Smooth muscle cell of the brain vasculature (primary cell): ENCODE results near the gene PDE7B.

Experiments used
- DNase-seq: peaks from one replicate; pipeline ENCODE4 v3.0.0-alpha.2; 2012; ENCODE audit warnings: low read depth, low spot score

Gene PDE7B

DNA sequence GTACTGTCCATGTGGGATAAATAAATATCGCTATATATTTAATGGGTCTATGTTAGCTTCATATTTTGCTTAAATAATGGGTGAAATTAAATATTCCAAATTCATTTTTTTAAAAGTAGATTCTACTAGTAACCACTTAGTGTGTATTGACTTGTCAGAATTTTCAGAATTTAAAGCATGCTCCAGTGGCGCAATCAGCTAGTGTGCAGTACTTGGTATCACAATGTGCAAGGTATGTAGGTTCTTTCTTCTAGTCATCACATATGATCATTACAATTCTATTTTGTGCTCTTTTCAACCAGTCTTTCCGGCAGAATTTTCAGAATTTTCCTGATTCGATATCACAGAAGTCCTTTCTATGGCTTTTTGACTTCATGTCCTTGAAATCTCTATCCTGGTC, 32.6 kb downstream of the PDE7B start:
- DNase-seq = no peak

DNA sequence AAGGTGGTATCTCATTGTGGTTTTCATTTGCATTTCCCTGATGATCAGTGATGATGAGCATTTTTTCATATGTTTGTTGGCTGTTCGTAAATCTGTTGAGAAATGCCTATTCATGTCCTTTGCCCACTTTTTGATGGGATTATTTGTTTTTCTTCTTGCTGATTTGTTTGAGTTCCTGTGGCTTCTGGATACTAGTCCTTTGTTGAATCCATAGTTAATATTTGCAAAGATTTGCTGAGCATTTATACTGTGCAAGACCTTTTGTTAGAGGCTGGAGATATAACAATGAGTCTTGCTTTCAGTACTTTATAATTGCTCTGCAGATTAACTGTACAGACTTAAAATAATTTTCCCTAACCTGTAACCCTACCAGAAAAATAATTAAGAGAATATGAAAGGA, 35.6 kb downstream of the PDE7B start:
- no peak for DNase-seq

DNA sequence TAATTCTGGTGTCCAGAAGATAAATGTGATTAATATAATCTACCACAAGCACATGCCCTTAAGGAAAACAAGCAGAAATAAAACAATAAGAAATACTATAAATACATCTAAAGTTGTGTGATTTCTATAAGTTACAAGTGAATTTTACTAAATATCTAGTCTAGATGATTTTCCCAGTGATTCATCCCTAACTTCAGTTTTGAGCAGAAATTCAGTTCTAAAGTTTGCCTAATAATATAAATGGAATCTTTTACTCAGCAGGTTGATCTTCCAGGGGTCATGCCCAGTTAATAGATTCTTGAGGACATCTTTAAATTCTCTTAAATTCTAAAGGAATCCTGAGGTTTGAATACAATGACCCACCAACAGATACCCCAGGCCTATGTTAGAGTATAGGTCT, 37.3 kb downstream of the PDE7B start:
- DNase-seq = no peak

DNA sequence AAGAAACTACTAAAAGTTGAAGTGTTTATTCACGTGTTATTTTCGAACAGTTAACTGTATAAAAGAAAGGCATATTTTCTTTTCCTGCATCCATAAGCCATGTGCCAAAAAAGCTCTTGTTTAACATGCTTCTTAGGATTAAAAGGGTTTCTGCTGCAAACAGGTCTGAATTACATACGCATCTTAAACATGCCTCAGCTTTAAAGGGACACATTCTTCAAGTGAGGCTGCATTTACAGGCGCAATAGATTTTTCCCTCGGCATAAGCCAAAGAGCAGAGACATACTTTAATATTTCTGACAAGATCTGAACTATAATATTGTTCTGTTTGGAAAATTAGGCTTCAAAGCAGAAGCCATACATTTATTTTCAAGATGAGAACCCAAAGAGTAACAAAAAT, 39.4 kb downstream of the PDE7B start:
- no peak for DNase-seq

DNA sequence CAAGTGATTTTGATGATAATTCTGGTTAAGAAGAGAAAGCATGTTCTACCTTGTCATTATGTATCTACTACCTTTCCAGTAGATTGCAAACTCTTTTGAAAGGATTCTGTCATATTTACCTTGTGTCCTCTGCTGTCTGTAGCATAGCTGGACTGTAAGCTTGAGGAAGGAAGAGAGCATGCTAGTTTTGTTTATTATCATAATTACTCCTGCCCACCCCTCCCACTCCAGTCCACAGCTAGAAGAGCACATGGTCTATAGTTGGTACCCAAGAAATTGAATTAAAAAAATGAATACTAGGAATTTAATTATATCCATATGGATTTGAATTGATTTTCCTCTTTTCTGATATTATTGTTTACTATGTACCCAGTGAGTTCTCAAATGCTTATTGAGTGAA, 40.2 kb downstream of the PDE7B start:
- no peak for DNase-seq

DNA sequence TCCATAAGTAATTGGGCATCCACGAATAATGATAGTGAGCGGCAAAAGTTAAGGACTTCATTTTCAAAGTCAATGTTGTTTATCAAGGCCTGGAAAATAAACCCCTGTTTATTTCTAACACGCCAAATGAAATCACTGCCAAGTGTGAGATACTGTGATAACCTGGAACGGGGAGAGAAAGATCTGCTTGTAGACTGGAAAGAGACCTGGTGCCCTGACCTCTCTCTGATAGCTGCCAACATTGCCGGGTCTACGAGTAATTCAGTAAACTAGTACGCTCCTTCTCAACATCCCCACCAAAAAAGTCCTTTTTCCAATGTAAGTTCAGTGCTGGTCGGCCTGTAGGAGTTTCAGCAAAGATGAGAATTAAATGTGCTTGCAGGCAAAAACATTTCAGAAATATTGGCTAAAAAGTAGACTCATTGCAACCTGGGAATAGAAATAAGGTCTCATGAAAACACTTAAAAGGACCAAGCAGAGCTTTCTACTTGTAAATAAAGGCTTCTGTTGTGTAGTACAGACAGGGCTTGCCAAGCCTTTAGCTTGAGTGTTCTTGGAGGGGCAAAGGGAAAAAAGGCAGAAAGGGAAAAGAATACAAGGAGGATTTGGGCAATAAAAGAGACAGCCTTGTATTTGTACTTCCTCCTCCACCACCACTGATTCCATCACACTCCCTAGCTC, 43.9 kb downstream of the PDE7B start:
- DNase-seq = no peak

DNA sequence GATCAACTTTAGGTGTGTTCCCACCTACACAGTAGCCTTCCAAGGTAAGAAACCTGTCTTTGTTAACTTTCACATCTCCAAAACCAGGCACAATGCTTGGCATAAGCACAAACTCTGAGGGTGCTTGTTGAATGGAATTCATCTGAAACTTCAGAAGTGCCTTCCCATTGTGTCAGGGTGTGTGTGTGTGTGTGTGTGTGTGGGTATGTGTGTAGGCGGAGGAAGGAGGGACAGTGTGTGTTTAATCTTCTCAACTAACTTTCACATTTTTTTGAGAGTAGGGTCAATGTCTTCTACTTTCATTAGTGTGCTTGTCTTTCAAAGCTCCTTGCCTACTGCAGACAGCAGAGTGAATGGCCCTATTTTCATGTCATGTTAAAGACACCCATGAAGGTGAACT, 45.6 kb downstream of the PDE7B start:
- no peak for DNase-seq

DNA sequence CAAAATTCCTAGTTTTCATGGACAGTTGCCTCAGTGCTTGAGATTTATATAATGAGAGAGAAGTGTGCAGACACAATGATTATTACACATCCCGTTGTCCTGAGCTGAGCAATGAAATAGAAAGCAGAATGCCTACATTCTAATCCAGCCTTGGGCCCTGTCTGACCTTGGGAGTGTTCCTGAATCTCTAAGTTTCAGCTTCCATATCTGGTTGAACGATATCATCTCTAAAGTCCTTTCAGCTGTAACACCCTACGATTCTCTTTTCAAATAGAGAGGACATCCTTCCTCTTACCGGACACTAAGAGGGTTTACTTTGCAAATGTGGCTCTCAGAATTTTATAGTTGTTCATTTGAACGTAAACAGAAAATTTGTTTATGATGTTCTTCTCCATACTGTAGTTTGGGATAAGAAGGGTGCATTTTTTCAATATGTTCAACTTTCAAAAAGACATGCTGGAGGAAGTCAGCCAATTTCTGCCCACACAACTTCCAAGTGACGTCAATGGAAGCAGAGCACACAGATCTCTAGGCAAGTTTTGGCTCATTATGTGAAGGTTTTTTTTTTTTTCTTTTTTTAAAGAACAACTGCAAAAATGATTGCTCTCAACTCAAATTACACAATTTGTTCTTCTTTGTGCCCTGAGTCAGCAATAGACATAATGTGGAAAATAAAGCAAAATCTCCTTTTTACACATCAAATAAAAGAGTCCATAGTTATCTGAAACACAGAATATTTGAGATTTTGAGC, 50.4 kb downstream of the PDE7B start:
- DNase-seq = peak; percentile 23

DNA sequence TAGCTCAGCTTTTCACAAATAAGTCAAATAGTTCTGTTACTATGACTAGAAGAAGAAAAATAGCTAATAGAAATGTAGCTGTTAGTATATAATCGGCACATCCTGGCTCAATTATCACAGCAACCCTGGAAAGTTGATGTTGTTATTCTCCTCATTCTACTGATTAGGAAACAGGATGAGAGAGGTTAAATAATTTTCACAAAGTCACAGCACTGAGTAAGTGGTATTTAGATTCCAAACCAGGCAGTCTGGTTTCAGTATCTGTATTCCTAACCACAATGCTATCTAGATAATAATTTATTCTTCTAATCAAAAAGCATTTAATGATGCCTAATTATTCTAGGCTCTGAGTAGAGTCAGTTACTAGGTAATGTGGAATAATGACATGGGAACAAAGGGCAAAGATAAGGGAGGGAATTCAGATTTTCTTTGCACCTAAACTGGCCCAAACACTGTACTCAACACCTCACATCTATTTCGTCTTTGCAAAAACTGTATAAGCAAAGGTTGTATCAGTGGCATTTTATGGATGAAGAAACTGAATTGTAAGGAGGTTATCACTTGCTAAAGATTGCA, 51.3 kb downstream of the PDE7B start:
- no peak for DNase-seq

DNA sequence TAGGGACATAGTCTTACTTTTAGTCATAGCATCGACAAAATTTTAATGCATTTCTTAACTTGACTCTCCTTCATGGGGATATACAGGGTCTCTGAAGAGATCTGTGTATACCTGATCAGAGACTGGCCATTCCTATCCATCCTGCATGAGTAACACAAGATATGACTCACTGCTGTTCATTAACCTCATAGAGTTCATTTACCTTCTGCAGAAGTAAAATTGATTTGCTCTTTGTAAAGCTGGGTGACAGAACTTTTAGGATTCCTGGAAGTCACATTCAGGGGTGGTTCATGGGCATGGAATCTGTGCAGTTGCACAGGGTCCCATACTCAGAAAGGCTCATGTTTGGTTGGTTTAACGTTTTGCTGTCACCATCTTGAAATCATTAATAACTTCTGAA, 53.2 kb downstream of the PDE7B start:
- no peak for DNase-seq

DNA sequence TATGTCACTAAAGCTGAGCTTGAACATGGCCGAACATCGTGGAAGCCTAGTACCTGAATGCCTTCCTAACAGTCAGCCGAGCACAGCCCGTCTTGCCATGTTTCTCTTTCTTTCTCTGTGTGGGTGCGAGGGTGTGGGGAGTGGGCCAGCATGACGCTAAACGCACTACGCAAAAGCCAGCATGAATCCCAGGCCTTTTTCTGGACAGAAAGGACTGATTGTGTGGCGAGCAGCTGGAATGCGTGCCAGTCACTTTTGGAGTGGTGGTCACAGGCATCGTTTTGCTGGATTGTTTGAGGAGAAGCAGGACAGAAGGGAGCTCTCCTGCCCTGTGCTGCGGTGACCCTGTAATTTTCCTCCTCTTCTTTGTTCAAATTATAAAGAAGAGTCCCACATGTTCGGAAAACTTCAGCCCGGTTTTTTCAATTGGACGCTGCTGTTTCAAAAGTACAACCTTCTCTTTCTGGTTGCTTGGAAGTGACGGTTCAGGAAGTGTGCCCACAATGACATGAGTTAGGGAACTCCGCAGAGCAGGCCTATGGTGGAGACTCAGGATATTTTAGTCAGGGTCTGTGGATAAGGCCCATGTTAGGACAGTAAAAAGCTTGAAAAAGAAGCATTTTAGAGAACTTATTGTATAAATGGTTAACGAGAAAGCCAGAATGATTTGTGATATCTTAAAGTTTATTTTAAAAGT, 54.3 kb downstream of the PDE7B start:
- no peak for DNase-seq

DNA sequence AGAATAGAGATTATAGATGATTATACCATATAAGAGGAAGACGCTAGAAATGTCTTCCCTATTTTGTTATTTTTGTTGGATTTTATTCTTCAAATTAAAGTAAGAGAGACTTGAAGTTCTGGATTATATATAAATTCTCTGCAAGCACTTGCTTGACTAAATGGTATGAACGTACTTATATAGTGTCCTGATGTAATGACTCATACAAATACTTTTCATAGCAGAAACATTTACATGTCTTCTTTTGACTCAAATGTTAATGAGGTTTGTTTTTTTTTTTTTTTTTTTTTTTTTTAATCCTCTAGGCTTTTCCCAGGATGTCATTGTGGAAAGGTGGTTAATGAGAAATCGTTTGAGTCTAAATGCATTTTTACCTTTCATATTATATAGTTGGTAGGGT, 55.0 kb downstream of the PDE7B start:
- no peak for DNase-seq

DNA sequence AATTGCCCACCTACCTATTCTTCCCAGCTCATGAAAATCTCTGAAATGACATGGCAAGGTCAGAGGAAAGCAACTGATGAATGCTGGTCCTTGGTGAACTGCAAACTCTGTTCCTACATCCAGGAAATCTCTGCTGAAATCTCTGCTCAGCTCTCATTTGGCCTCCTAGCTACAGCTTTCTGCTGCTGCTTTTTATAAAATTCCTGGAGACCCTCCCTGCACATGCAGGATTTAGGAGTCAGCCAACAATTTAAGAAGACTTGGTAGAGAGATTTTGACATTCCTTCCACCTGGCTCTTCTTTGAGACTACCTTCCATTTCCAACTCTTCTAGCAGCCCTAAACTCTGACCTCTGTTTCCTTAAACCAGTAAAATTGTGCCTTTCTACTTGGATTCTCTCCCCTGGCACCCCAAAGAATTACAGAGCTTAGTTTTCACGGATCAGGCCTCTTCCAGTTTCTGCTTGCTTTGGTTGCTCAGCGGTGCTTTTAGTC, 55.5 kb downstream of the PDE7B start:
- DNase-seq = no peak

DNA sequence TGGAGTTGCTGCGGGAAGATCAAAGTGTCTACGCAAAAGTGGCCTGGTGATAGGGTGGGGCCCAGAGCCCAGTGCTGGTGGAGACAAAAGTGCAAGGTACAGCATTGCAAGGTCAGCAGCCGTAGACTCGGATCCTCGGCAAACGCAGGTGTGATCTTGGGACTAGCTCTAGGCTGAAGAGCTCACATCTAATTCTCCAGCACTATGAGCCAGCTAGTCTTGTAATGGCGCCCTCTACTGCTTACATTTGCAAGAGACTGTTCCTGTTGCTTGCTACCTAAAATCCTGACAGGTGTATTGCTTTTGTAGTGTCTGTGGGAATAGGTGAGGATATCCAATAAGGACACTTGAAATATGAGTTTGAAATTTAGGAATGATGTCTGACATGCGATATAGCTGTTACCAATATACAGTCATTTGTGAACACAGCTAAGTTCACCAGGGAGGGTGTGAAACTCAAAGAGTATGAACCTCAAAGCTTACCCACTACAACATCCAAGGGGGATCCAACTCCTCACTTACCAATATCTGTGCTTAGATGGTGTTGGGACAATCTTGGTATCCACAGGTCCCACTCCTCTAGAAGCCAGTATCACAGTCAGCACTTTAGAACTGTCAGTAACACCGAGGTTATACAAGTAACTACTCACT, 58.4 kb downstream of the PDE7B start:
- no peak for DNase-seq

DNA sequence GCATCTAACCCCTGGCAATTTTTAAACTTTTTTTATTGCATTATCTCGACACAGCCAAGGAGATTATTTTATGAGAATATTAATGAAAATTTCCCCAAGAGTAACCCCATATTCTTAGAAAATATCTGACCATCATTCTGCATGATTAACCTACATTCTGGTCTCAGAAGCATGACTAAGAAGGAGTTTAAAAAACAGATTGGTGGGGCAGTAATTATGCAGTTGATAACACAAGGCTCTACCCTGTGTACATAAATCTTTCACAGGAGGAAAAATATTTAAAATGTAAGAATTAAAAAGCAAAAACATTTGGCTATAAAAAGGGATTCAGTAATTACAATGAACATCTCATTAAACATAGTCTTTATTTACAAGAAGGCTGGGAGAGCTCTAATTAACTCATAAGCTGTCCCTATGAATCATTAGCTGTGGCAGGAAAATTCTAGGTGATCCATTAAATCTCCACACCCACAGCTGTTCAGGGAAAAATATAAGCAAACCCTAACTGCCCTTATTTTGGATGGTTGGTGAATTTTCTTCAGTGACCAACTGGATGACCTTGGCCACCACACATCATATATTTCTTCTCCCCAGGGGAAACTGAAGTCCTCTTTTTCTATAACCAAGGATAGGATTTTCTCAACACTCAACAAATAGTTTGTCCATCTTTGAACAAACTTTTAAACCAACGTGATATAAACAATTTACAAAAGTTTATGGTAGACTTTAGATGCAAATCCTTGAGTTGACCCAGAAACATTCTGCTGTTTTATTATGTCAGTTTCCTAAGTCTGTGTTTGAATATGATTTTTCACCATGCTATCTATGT, 59.5 kb downstream of the PDE7B start:
- DNase-seq = no peak

DNA sequence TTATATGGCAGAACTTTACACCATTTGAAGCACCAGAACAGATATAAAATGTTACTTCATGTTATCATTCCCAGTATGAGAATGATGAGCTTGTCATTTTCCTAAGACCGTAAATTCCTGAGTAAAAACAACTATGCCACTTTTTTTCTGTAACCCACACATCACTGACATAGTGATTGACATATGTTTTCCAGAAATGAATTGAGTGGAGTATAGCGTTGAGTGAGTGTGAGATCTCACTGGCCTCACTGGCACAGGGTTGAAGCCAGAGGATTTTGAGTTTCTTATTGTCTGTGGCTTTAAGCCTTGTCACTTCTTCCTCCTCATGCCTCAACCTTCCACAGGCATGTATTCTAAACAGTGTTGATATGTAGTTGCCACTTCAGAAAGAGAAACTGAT, 62.3 kb downstream of the PDE7B start:
- no peak for DNase-seq

DNA sequence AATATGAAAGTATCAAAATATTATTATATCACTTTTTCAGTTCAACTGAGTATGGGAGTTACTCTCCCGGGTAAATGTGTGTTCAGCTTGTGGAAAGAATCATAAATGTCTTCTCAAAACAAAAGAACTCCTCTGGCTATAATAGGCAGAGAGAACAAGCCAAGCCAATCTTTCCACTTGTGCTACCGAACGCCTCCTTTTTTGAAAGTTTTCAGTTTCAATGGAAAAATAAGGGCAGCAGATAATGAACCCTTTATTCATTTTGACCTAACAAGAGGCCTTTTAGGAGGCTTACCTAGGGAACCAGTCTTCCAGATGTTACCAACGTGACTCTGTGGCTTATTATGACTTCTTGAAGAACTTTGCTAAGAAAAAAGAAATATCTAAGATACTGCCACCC, 67.5 kb downstream of the PDE7B start:
- DNase-seq = no peak

DNA sequence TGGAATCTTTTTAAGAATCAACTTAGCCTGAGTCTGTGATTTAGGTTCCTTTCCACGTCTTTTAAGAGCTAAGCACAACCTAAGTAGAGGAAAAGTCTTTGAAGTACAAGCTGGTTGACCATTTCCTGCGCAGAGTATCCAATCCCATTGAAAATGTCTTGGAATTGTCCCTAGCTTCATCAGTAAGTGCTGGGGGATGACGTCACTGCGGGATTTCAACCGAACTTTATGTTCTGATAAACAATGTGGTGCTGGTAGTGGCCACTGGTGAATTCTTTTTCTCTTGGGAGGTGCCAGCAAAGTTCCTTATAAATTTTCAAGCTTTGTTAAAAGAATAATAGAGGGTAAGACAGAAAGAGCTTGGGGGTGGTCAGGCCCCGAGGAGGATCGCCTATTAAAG, 69.2 kb downstream of the PDE7B start:
- no peak for DNase-seq

DNA sequence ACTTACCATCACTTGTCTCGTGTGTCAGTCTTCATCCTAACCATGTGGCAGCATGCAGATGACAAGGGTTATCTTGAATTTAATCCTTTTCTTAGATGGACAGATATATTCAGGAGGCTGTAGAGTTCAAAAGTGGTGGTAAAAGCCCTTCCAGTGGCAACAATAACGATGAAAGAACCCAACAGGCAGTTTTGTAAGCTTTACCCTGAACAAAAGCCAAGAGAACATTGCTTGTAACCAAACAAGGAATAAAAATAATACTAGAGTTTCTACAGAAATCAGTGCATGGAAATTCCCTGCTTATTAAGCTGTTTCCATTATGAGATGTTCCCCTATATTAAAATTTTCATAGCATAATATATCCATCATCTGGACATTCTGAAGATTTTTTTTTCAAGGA, 69.7 kb downstream of the PDE7B start:
- no peak for DNase-seq

DNA sequence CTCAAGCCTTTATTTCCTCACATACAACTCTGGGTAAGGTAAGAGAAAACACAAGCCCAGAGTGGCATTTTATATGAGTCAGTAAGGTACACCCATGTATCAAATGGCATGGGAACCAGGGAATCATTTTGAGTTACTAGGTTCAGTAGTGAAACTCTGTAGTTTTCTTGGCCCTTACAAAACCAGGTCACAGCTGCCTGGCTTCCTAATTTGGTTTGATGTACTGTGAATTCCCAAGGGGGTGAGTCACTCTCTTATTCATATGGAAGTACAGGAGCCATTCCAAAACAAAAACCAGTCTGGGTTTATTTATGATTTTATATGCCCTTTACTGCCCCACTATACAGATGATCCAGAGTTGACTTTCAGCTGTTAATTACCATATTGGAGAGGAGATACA, 70.7 kb downstream of the PDE7B start:
- peak; percentile 90 for DNase-seq

DNA sequence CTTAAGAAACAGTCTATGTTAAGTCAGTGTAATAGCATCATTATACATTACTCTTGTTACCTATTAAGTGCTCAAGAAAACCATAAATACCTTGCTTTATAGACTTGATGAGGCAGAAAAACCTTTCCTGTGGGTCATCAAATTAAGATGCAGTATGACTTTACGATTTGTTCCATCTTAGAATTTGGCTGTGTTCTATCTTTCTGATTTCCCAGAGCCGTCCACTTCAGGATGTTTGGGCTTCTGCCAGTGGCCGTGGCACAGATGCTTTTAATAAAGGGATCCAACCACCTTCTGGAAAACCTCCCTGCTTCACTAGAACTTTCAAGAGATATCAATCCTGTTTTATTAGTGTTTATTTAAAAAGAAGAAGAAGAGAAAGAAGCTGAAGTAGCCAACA, 71.2 kb downstream of the PDE7B start:
- DNase-seq = no peak
